ENCODE data around the gene EPO.
A peak's percentile ranks its signal among the peaks of the same experiment; 100 is the strongest.

EPO gene

GRCh38 chr7:100679927-100680575 is 40.2 kb upstream of the EPO start:
- no peak for ATAC-seq
- H3K9me3 Mint-ChIP-seq: no peaks in the 10 kb centered on the region
- no peaks in the 10 kb centered on the region for H3K27me3 Mint-ChIP-seq
- no peak overlapping the region for H3K4me3 Mint-ChIP-seq
- no peak overlapping the region for H3K27ac Mint-ChIP-seq
- H3K36me3 Mint-ChIP-seq: peaks cover 40% of the 10 kb centered on the region
- H3K4me1 Mint-ChIP-seq: peaks cover 23% of the 10 kb centered on the region

- Mint-ChIP-seq H3K27ac (no peak overlapping the region), H3K4me1 (peaks cover 23% of the 10 kb centered on the region), H3K27me3 (no peaks in the 10 kb centered on the region), H3K9me3 (no peaks in the 10 kb centered on the region), H3K36me3 (peaks cover 46% of the 10 kb centered on the region), H3K4me3 (no peak overlapping the region)
- ATAC-seq: no peak
Measured at GRCh38 chr7:100680576-100681271, 39.5 kb upstream of the EPO start.

GRCh38 chr7:100681491-100682227 is 38.6 kb upstream of the EPO start:
- no peak overlapping the region for H3K4me3 Mint-ChIP-seq
- peaks cover 18% of the 10 kb centered on the region for H3K4me1 Mint-ChIP-seq
- H3K27me3 Mint-ChIP-seq: no peaks in the 10 kb centered on the region
- H3K9me3 Mint-ChIP-seq: no peaks in the 10 kb centered on the region
- no peak for ATAC-seq
- H3K27ac Mint-ChIP-seq: no peak overlapping the region
- peaks cover 52% of the 10 kb centered on the region for H3K36me3 Mint-ChIP-seq

GRCh38 chr7:100682228-100682741 is 38.0 kb upstream of the EPO start:
- no peak for ATAC-seq
- peaks cover 52% of the 10 kb centered on the region for H3K36me3 Mint-ChIP-seq
- no peak overlapping the region for H3K4me3 Mint-ChIP-seq
- no peaks in the 10 kb centered on the region for H3K9me3 Mint-ChIP-seq
- no peaks in the 10 kb centered on the region for H3K27me3 Mint-ChIP-seq
- peaks cover 16% of the 10 kb centered on the region for H3K4me1 Mint-ChIP-seq
- H3K27ac Mint-ChIP-seq: no peak overlapping the region

GRCh38 chr7:100682991-100683658 is 37.1 kb upstream of the EPO start:
- ATAC-seq: no peak
- H3K4me1 Mint-ChIP-seq: peaks cover 16% of the 10 kb centered on the region
- no peak overlapping the region for H3K27ac Mint-ChIP-seq
- H3K9me3 Mint-ChIP-seq: no peaks in the 10 kb centered on the region
- H3K36me3 Mint-ChIP-seq: peaks cover 53% of the 10 kb centered on the region
- no peaks in the 10 kb centered on the region for H3K27me3 Mint-ChIP-seq
- H3K4me3 Mint-ChIP-seq: no peak overlapping the region

- H3K27me3 Mint-ChIP-seq: no peaks in the 10 kb centered on the region
- H3K9me3 Mint-ChIP-seq: no peaks in the 10 kb centered on the region
- no peak overlapping the region for H3K27ac Mint-ChIP-seq
- peaks cover 17% of the 10 kb centered on the region for H3K4me1 Mint-ChIP-seq
- no peak overlapping the region for H3K4me3 Mint-ChIP-seq
- no peak for ATAC-seq
- H3K36me3 Mint-ChIP-seq: peaks cover 49% of the 10 kb centered on the region
Measured at GRCh38 chr7:100683659-100684533, 36.4 kb upstream of the EPO start.

GRCh38 chr7:100684534-100685042 is 35.7 kb upstream of the EPO start:
- Mint-ChIP-seq H3K36me3 (peaks cover 47% of the 10 kb centered on the region), H3K4me3 (no peak overlapping the region), H3K27me3 (no peaks in the 10 kb centered on the region), H3K4me1 (peaks cover 18% of the 10 kb centered on the region), H3K9me3 (no peaks in the 10 kb centered on the region), H3K27ac (no peak overlapping the region)
- ATAC-seq: no peak

- no peaks in the 10 kb centered on the region for H3K27me3 Mint-ChIP-seq
- no peak overlapping the region for H3K27ac Mint-ChIP-seq
- no peak overlapping the region for H3K4me3 Mint-ChIP-seq
Measured at GRCh38 chr7:100685049-100685605, 35.1 kb upstream of the EPO start.

GRCh38 chr7:100685631-100686145 is 34.6 kb upstream of the EPO start:
- Mint-ChIP-seq H3K4me3 (no peak overlapping the region), H3K27ac (no peak overlapping the region), H3K27me3 (no peaks in the 10 kb centered on the region), H3K9me3 (no peaks in the 10 kb centered on the region), H3K36me3 (peaks cover 41% of the 10 kb centered on the region), H3K4me1 (peaks cover 25% of the 10 kb centered on the region)
- no peak for ATAC-seq

More at GRCh38 chr7:100685049-100685605, 35.1 kb upstream of the EPO start:
- Mint-ChIP-seq H3K9me3 (no peaks in the 10 kb centered on the region), H3K4me1 (peaks cover 24% of the 10 kb centered on the region), H3K36me3 (peaks cover 44% of the 10 kb centered on the region)
- ATAC-seq: no peak

GRCh38 chr7:100686201-100686821 is 34.0 kb upstream of the EPO start:
- H3K9me3 Mint-ChIP-seq: no peaks in the 10 kb centered on the region
- H3K4me3 Mint-ChIP-seq: no peak overlapping the region
- H3K4me1 Mint-ChIP-seq: peaks cover 25% of the 10 kb centered on the region
- no peak overlapping the region for H3K27ac Mint-ChIP-seq
- peaks cover 41% of the 10 kb centered on the region for H3K36me3 Mint-ChIP-seq
- H3K27me3 Mint-ChIP-seq: no peaks in the 10 kb centered on the region
- ATAC-seq: no peak

- H3K4me1 Mint-ChIP-seq: peaks cover 30% of the 10 kb centered on the region
- H3K27ac Mint-ChIP-seq: no peak overlapping the region
- no peak for ATAC-seq
- H3K9me3 Mint-ChIP-seq: no peaks in the 10 kb centered on the region
- no peaks in the 10 kb centered on the region for H3K27me3 Mint-ChIP-seq
- peaks cover 41% of the 10 kb centered on the region for H3K36me3 Mint-ChIP-seq
- H3K4me3 Mint-ChIP-seq: no peak overlapping the region
Measured at GRCh38 chr7:100686822-100687211, 33.5 kb upstream of the EPO start.

- no peaks in the 10 kb centered on the region for H3K9me3 Mint-ChIP-seq
- peaks cover 41% of the 10 kb centered on the region for H3K36me3 Mint-ChIP-seq
- ATAC-seq: no peak
- no peak overlapping the region for H3K4me3 Mint-ChIP-seq
- H3K27ac Mint-ChIP-seq: no peak overlapping the region
- H3K4me1 Mint-ChIP-seq: peaks cover 35% of the 10 kb centered on the region
- H3K27me3 Mint-ChIP-seq: no peaks in the 10 kb centered on the region
Measured at GRCh38 chr7:100687261-100687660, 33.0 kb upstream of the EPO start.

GRCh38 chr7:100687751-100688300 is 32.4 kb upstream of the EPO start:
- Mint-ChIP-seq H3K4me3 (no peak overlapping the region), H3K27me3 (no peaks in the 10 kb centered on the region), H3K27ac (peak overlapping the region; percentile 71), H3K4me1 (peaks cover 40% of the 10 kb centered on the region), H3K9me3 (no peaks in the 10 kb centered on the region), H3K36me3 (peaks cover 41% of the 10 kb centered on the region)
- ATAC-seq: no peak
